ENCODE measurements around the gene ATP1B2. TPM values are rescaled to one million over a fixed set of nuclear protein-coding genes. Genes with fewer than 3 reads are reported as not detected.

ATP1B2 gene
- total and polyA plus RNA-seq, 2 of the 8 experiments (the other 6 are each of a cell fraction or from before 2014, with no cell fraction given), result 9.1 to 21.0 TPM

DNA sequence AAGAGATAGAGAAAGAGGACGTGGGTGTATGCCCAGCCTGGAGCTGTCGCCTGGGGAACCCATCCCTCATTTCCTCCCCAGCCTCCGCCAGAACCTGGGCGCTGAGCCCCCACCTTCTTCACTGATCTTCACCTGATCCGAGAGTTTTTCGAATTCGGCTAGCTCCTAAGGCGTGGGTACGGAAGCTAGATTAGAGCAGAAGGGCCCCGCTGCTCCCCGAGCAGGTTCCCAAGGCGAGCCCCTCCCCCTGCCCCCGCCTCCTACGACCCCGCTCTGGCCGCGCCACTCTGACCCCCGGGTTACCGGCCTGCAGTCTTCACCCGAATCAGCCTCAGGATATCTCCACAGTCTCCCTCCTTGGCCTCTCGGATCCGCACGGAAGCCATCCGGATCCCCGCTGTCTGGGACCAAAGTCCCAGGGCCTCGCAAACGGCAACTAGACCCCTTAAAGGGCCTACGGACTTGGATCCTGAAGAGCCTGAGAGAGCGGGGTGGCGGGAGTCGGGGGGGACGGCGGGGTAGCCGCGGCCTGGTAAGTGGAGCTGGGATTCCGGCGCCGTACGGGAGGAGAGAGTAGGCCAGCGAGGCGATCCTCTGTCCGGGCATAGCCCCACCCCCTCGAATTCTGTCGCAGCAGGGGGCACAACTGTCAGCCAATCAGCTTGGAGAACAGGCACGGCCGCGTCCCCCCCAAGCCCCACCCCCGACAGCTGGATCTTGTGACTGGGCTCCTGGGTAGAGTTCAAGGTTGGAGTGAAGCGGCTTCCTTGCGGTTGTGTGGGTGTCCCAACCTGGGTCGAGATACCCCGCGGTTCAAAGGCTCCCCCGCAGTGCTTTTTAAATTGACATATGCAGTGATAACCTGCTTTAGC lies 23.2 kb upstream of the ATP1B2 start, which contains the start of gene SAT2:
TSS of gene SAT2 (minus strand) at position 572 of the 872 bp plus-strand sequence. CDS start at position 386, 186 bp downstream.
- H2BK5ac ChIP-seq (ENCODE audit: low read depth, low read length), result no peak within 1 kb of the TSS; the same call in 1 of the 2 replicates
- H4K5ac ChIP-seq (ENCODE audit: insufficient read length, low read depth, low read length), result peak within 1 kb of the TSS; percentile 79
- H3K56ac ChIP-seq (replicated peaks; ENCODE audit: insufficient read length, low read depth, low read length), result peak within 1 kb of the TSS; percentile 83
- DNase-seq (ENCODE audit: low read depth in 1 of 2, low spot score in 2 of 2) (peak; percentile 87 to 100), FAIRE-seq (no peak)
- H3K18ac ChIP-seq (ENCODE audit: extremely low read depth, low read length), result peak within 1 kb of the TSS; percentile 87
- peak within 1 kb of the TSS; percentile 64 to 89 (median 78); a peak in 6 of 7 replicates for H3K9ac ChIP-seq (replicated peaks in 1 of 4; ENCODE audit: extremely low read depth in 1 of 4, low read depth in 3 of 4, low read length in 3 of 4)
- WGBS, 2 experiments (ENCODE audit: extremely low coverage in 1 of 2, insufficient coverage in 1 of 2, insufficient read length in 1 of 2, insufficient replicate concordance in 2 of 2, low coverage in 1 of 2, low lambda C conversion rate in 2 of 2, missing lambda C conversion rate in 1 of 2), result 1% methylated on average over 27 of the region's 54 CpGs; no CpG with 5 or more reads in 1 of the 2 experiments
- no peak within 1 kb of the TSS for H2AK5ac ChIP-seq (ENCODE audit: low read depth, low read length)
- H2AFZ ChIP-seq (ENCODE audit: low read length), result no peak within 1 kb of the TSS; the same call in 1 of the 2 replicates
- H3K9me3 ChIP-seq (ENCODE audit: insufficient read depth in 2 of 2, low read depth in 1 of 2, low read length in 1 of 2), result no peaks in the 10 kb centered on the region
- H3K23ac ChIP-seq (ENCODE audit: insufficient read length), result no peak within 1 kb of the TSS
- H3K4me1 ChIP-seq (replicated peaks in 1 of 4; ENCODE audit: control insufficient read depth in 3 of 4, insufficient read depth in 4 of 4, low read length in 3 of 4), result peaks cover 2 to 10% (median 4%) of the 10 kb centered on the region in 4 experiments; a peak in 5 of 7 replicates
- H2BK12ac ChIP-seq (ENCODE audit: low read depth, low read length), result 0 out of 2 replicates have a peak within 1 kb of the TSS, but pooled peaks have one; percentile 90
- H3K27ac ChIP-seq (ENCODE audit: low read depth, low read length), result peak within 1 kb of the TSS; percentile 16; the same call in 1 of the 2 replicates
- no peak within 1 kb of the TSS for H2BK120ac ChIP-seq (replicated peaks; ENCODE audit: low read depth, low read length)
- H3K36me3 ChIP-seq (ENCODE audit: control insufficient read depth in 2 of 4, insufficient read depth in 4 of 4, low read length in 3 of 4), result peaks cover 0 to 4% (median 0%) of the 10 kb centered on the region in 4 experiments; a peak in 1 of 8 replicates
- H3K4me3 ChIP-seq (ENCODE audit: extremely low read depth in 1 of 4, insufficient read depth in 2 of 4, low read depth in 3 of 4, low read length in 4 of 4), result peak within 1 kb of the TSS; percentile 72 to 98 (median 76)
- POLR2A ChIA-PET (ENCODE audit: partially characterized antibody), result interaction anchor here (0.7 to 79.4 kb wide), 19 partner anchors 9 to 104 kb away, joined by 3 to 2272 read pairs (median 4); partner anchors contain the start of genes ATP1B2, CD68, EFNB3 and FXR2
- H4K20me1 ChIP-seq (replicated peaks in 1 of 2; ENCODE audit: control insufficient read depth in 1 of 2, insufficient read depth in 2 of 2, low read length in 2 of 2), result no peaks in the 10 kb centered on the region
- peak within 1 kb of the TSS; percentile 61; the same call in 1 of the 2 replicates for H2BK15ac ChIP-seq (ENCODE audit: low read length)
- H3K23me2 ChIP-seq (ENCODE audit: low read depth, low read length), result peaks cover 8% of the 10 kb centered on the region
- CTCF ChIA-PET (ENCODE audit: partially characterized antibody), result interaction anchor here (0.6 to 3.7 kb wide), 20 partner anchors 9 to 124 kb away, joined by 3 to 23 read pairs (median 4); partner anchors contain the start of genes EFNB3, FXR2, TP53 and WRAP53
- H3K4ac ChIP-seq (replicated peaks; ENCODE audit: insufficient read length, low read depth, low read length), result peak within 1 kb of the TSS; percentile 60
- no peak within 1 kb of the TSS for H2BK20ac ChIP-seq (ENCODE audit: low read length)
- H4K8ac ChIP-seq (ENCODE audit: extremely low read depth, insufficient read depth, low read length), result peak within 1 kb of the TSS; percentile 69; the same call in 1 of the 2 replicates
- peaks cover 2% of the 10 kb centered on the region; the same call in 1 of the 2 replicates for H3K79me1 ChIP-seq (ENCODE audit: low read depth, low read length)
- H4K91ac ChIP-seq (replicated peaks; ENCODE audit: insufficient read length, low read length), result peak within 1 kb of the TSS; percentile 80
- H3K27me3 ChIP-seq (replicated peaks in 1 of 4; ENCODE audit: control insufficient read depth in 3 of 4, extremely low read depth in 1 of 4, insufficient read depth in 3 of 4, low read length in 3 of 4), result no peaks in the 10 kb centered on the region
- H3K79me2 ChIP-seq (ENCODE audit: control insufficient read depth in 1 of 2, insufficient read depth in 2 of 2, low read length in 2 of 2), result peaks cover 0 to 3% of the 10 kb centered on the region in 2 experiments; a peak in 1 of 4 replicates
- H3K4me2 ChIP-seq (ENCODE audit: insufficient read depth in 1 of 2, low read depth in 2 of 2, low read length in 2 of 2), result peak within 1 kb of the TSS; percentile 72 to 77
- no peak within 1 kb of the TSS for H3K14ac ChIP-seq (ENCODE audit: insufficient read length)
- TF ChIP-seq RBBP5 (IDR thresholded peaks at IDR 0.05; ENCODE audit: borderline replicate concordance, low read depth, low read length) (peak; percentile 49; the same call in 1 of the 2 replicates), TBP (IDR thresholded peaks at IDR 0.05; ENCODE audit: low read depth, low read length) (peak; percentile 47; the same call in 1 of the 2 replicates), RNF2 (IDR thresholded peaks at IDR 0.05; ENCODE audit: borderline replicate concordance, low read depth, low read length, missing control alignments, poor library complexity, severe bottlenecking) (no peak), KDM5A (IDR thresholded peaks at IDR 0.05; ENCODE audit: low read length) (no peak), RFX5 (IDR thresholded peaks at IDR 0.05; ENCODE audit: borderline replicate concordance, low read depth, low read length) (no peak), CBX5 (IDR thresholded peaks at IDR 0.05; ENCODE audit: low read depth, low read length) (no peak), JUN (IDR thresholded peaks at IDR 0.05; ENCODE audit: low read depth, low read length) (no peak), SIRT6 (IDR thresholded peaks at IDR 0.05; ENCODE audit: low read length) (no peak)
- TF ChIP-seq, protein P1, sequence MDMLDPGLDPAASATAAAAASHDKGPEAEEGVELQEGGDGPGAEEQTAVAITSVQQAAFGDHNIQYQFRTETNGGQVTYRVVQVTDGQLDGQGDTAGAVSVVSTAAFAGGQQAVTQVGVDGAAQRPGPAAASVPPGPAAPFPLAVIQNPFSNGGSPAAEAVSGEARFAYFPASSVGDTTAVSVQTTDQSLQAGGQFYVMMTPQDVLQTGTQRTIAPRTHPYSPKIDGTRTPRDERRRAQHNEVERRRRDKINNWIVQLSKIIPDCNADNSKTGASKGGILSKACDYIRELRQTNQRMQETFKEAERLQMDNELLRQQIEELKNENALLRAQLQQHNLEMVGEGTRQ (IDR thresholded peaks at IDR 0.05; ENCODE audit: low read length), result no peak

All from H1 (cell line).